ENCODE measurements around the gene P2RX2. TPM values are rescaled to one million over a fixed set of nuclear protein-coding genes. Genes with fewer than 3 reads are reported as not detected.

The P2RX2 gene
- total RNA-seq, 1 donor from 2014 or later, result not detected

DNA sequence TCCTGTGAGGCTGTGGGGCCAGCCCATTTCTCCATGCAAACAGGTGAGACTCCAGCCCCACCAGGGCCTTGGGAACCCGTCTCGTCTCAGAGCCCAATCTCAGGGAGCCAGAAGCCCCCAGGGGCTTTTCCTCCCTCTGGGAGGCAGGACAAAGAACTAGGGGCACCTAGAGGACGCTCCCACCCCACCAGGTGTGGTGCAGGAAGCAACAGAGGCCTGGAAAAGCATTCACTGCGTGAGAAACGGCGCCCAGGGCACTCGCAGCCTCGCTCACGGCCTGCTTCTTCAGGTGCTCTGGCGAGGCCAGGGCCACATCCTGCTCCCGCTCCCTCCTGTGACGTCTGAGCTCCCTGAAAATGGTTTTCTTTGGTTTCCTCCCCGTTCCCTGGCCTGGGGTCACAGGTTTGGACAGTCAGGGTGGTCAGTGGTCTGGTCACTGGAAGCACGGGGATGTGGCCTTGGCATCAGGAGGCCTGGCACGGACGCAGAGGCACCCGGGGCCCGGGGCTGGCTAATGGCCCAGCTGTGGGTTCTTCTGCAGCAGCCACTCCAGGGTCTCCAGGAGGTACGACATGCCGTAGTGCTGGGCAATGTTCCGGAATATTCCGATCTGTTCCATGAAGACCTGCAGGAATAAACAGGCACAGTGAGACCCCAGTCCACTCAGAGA lies 5.7 kb downstream of the P2RX2 start:
- H4K20me1 ChIP-seq (ENCODE audit: insufficient read depth, low read length), result no peaks in the 10 kb centered on the region
- no peak overlapping the region for H3K27ac Mint-ChIP-seq (ENCODE audit: unreplicated experiment)
- no peak overlapping the region for H3K4me3 ChIP-seq (ENCODE audit: insufficient read depth, low read depth, low read length)
- peaks cover 7% of the 10 kb centered on the region for H3K36me3 Mint-ChIP-seq (ENCODE audit: low read depth, unreplicated experiment)
- no peaks in the 10 kb centered on the region for H3K79me2 ChIP-seq (ENCODE audit: insufficient read depth, low read length)
- H3K27ac ChIP-seq (ENCODE audit: low read depth, low read length), result no peak overlapping the region
- H2AFZ ChIP-seq (ENCODE audit: low read depth, low read length), result no peak overlapping the region
- peaks cover 3% of the 10 kb centered on the region for H3K27me3 ChIP-seq (ENCODE audit: insufficient read depth, low read length)
- H3K4me1 Mint-ChIP-seq (ENCODE audit: low read depth, unreplicated experiment), result peaks cover 12% of the 10 kb centered on the region
- H3K4me1 ChIP-seq (ENCODE audit: insufficient read depth, low read length), result peaks cover 10% of the 10 kb centered on the region
- no peaks in the 10 kb centered on the region for H3K9me3 Mint-ChIP-seq (ENCODE audit: unreplicated experiment)
- TF ChIP-seq, protein P1, sequence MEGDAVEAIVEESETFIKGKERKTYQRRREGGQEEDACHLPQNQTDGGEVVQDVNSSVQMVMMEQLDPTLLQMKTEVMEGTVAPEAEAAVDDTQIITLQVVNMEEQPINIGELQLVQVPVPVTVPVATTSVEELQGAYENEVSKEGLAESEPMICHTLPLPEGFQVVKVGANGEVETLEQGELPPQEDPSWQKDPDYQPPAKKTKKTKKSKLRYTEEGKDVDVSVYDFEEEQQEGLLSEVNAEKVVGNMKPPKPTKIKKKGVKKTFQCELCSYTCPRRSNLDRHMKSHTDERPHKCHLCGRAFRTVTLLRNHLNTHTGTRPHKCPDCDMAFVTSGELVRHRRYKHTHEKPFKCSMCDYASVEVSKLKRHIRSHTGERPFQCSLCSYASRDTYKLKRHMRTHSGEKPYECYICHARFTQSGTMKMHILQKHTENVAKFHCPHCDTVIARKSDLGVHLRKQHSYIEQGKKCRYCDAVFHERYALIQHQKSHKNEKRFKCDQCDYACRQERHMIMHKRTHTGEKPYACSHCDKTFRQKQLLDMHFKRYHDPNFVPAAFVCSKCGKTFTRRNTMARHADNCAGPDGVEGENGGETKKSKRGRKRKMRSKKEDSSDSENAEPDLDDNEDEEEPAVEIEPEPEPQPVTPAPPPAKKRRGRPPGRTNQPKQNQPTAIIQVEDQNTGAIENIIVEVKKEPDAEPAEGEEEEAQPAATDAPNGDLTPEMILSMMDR (IDR thresholded peaks at IDR 0.05; ENCODE audit: insufficient read depth, low read depth, low read length), result no peak
- TF ChIP-seq EZH2 (IDR thresholded peaks at IDR 0.05; ENCODE audit: insufficient read depth, low read length), result no peak
- no peak overlapping the region for H3K4me2 ChIP-seq (ENCODE audit: low read length)
- no peaks in the 10 kb centered on the region for H3K9me3 ChIP-seq (ENCODE audit: insufficient read depth, low read depth, low read length)
- DNase-seq (ENCODE audit: low read depth), result no peak
- no peak for FAIRE-seq
- peaks cover 3% of the 10 kb centered on the region for H3K36me3 ChIP-seq (ENCODE audit: insufficient read depth, low read length)
- no peak overlapping the region for H3K4me3 Mint-ChIP-seq (ENCODE audit: unreplicated experiment)
- H3K9ac ChIP-seq (ENCODE audit: low read length), result no peak overlapping the region
- H3K27me3 Mint-ChIP-seq (ENCODE audit: low read depth, unreplicated experiment), result peaks cover 10% of the 10 kb centered on the region

GRCh38 chr12:132624910-132625630 lies 6.5 kb downstream of the P2RX2 start:
- no peaks in the 10 kb centered on the region for H3K9me3 ChIP-seq (ENCODE audit: insufficient read depth, low read depth, low read length)
- H3K79me2 ChIP-seq (ENCODE audit: insufficient read depth, low read length), result no peaks in the 10 kb centered on the region
- H2AFZ ChIP-seq (ENCODE audit: low read depth, low read length), result no peak overlapping the region
- H3K9ac ChIP-seq (ENCODE audit: low read length), result no peak overlapping the region
- Mint-ChIP-seq H3K9me3 (ENCODE audit: unreplicated experiment) (no peaks in the 10 kb centered on the region), H3K4me3 (ENCODE audit: unreplicated experiment) (no peak overlapping the region), H3K36me3 (ENCODE audit: low read depth, unreplicated experiment) (peaks cover 8% of the 10 kb centered on the region), H3K27me3 (ENCODE audit: low read depth, unreplicated experiment) (peaks cover 10% of the 10 kb centered on the region), H3K27ac (ENCODE audit: unreplicated experiment) (no peak overlapping the region), H3K4me1 (ENCODE audit: low read depth, unreplicated experiment) (peaks cover 12% of the 10 kb centered on the region)
- TF ChIP-seq, protein P1 (IDR thresholded peaks at IDR 0.05; ENCODE audit: insufficient read depth, low read depth, low read length), result no peak
- TF ChIP-seq EZH2 (IDR thresholded peaks at IDR 0.05; ENCODE audit: insufficient read depth, low read length), result no peak
- no peaks in the 10 kb centered on the region for H4K20me1 ChIP-seq (ENCODE audit: insufficient read depth, low read length)
- H3K4me1 ChIP-seq (ENCODE audit: insufficient read depth, low read length), result peaks cover 10% of the 10 kb centered on the region
- H3K27ac ChIP-seq (ENCODE audit: low read depth, low read length), result no peak overlapping the region
- H3K4me3 ChIP-seq (ENCODE audit: insufficient read depth, low read depth, low read length), result no peak overlapping the region
- H3K36me3 ChIP-seq (ENCODE audit: insufficient read depth, low read length), result peaks cover 5% of the 10 kb centered on the region
- no peak for FAIRE-seq
- H3K4me2 ChIP-seq (ENCODE audit: low read length), result no peak overlapping the region
- no peak for DNase-seq (ENCODE audit: low read depth)
- peaks cover 3% of the 10 kb centered on the region for H3K27me3 ChIP-seq (ENCODE audit: insufficient read depth, low read length)

All from astrocyte (in vitro differentiated cells and primary cell).